Colonic mucosa (tissue), 4 donors: ENCODE measurements around the gene ELMOD1. TPM values are rescaled to one million over a fixed set of nuclear protein-coding genes. Genes with fewer than 3 reads are reported as not detected.

Experiments
- DNase-seq: peaks from one replicate; pipeline ENCODE4 v3.0.0-alpha.2; 2020
- H3K27ac ChIP-seq: fragments of 200-600 bp; one replicate; pipeline ENCODE4 v1.8.0; 2021
- H3K27me3 ChIP-seq: fragments of 200-600 bp; one replicate; pipeline ENCODE4 v1.8.0; 2021
- H3K36me3 ChIP-seq: fragments of 200-600 bp; one replicate; pipeline ENCODE4 v1.8.0; 2021
- H3K4me1 ChIP-seq: fragments of 200-600 bp; one replicate; pipeline ENCODE4 v1.8.0; 2021; ENCODE audit warnings: mild to moderate bottlenecking
- H3K4me3 ChIP-seq: fragments of 200-600 bp; one replicate; pipeline ENCODE4 v1.8.0; 2021
- H3K9ac ChIP-seq, 2 donors: one replicate each; pipeline ENCODE4 v1.7.0; 2013; ENCODE audit warnings: control low read depth in 2 of 2, low read depth in 2 of 2, low read length in 2 of 2
- H3K9me3 ChIP-seq: fragments of 200-600 bp; one replicate; pipeline ENCODE4 v1.8.0; 2021
- CTCF ChIP-seq: fragments of 200-600 bp; IDR thresholded peaks from one replicate; pipeline ENCODE4 v1.8.0; 2022; ENCODE audit warnings: antibody characterized with exemption, mild to moderate bottlenecking
- intact Hi-C: fragments of 100-400 bp; cut with DNase I; formaldehyde crosslinking; loops from one replicate; pipeline ENCODE4 v1.14.1; 2022
- total RNA-seq, 2 donors: library from RNA; stranded (reverse); fragmentation: NEBNext Ultra II Directional in 1 of 2; extraction: Animal tissue kit (Norgen Biotek cat#: 25700) in 1 of 2; gene quantifications; one replicate each; pipeline ENCODE4 v1.2.1, GENCODE V29; 2021
- donor health status: healthy.
- donor health status: DM: no; HTN: no; CAD: no.
- donor health status: DM: no; HTN: no; CAD: no.

Gene ELMOD1
- total RNA-seq, result under 1 TPM in 1 of 2 donors, not detected in 1; 0.11 TPM

DNA sequence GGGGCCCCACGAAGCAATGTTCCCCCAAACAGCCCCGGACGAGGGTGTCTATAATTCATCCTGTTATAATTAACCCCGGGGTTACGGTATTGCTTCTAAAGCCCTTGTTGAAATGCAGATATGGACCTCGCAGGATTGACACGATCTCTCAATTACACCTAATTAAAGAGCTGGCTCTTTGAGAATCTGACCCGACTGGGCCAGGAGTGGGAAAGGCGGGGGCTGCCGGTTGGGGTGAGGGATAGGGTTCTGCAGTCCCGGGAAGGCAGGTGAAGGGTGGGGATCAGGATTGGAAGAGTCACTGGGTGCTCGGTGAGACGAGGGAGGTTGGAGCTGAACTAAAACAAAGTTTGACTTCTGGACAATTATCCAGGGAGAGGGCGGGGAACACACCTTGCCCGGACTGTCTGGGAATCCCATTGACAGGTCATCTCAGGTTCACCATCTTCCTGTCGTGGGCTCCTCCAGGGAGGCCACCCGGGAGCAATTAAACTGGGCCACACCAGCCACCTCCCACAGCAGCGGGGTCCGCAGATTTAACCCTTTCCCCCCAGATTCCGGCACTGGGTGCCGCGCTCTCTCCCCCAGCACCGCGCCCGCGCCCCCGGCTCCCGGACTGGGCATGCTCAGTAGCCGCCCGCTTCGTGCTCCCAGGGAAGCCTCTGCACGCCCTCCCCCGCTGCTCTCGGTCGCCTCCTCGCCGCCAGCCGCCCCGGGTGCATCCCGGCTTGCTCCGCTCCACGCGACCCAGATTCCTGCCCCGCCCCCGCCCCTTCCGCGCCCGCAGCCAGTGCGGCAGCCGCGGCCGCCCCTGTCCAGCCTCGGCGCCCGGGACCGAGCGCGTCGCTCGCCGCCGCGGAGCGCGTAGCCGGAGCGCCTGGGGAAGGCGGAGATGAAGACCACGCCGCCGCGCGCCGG, at the start of gene ELMOD1:
TSS of gene ELMOD1 (plus strand) at position 688 of the 918 bp plus-strand sequence. CDS start 27,043 bp downstream, outside the sequence.
- peak; percentile 29 for DNase-seq

GRCh38 chr11:107545101-107545514, 45.8 kb upstream of the ELMOD1 start:
- H3K9me3 ChIP-seq, result no peaks in the 10 kb centered on the region
- H3K4me3 ChIP-seq, result no peak overlapping the region
- H3K4me1 ChIP-seq, result no peaks in the 10 kb centered on the region
- no peak for TF ChIP-seq CTCF
- no peak overlapping the region for H3K9ac ChIP-seq
- no peaks in the 10 kb centered on the region for H3K36me3 ChIP-seq
- no peak for DNase-seq
- H3K27me3 ChIP-seq, result no peaks in the 10 kb centered on the region
- H3K27ac ChIP-seq, result no peak overlapping the region
- intact Hi-C loops, result no loop called here

More for the DNA sequence above, at the start of gene ELMOD1:
- Histone ChIP-seq H3K36me3 (no peaks in the 10 kb centered on the region), H3K9me3 (no peaks in the 10 kb centered on the region), H3K27ac (no peak within 1 kb of the TSS), H3K4me1 (no peaks in the 10 kb centered on the region), H3K4me3 (peak within 1 kb of the TSS; percentile 49), H3K9ac (peak within 1 kb of the TSS in 1 of 2 donors; percentile 18), H3K27me3 (peaks cover 32% of the 10 kb centered on the region)
- TF ChIP-seq CTCF, result no peak
- intact Hi-C loops, result no loop called here

DNA sequence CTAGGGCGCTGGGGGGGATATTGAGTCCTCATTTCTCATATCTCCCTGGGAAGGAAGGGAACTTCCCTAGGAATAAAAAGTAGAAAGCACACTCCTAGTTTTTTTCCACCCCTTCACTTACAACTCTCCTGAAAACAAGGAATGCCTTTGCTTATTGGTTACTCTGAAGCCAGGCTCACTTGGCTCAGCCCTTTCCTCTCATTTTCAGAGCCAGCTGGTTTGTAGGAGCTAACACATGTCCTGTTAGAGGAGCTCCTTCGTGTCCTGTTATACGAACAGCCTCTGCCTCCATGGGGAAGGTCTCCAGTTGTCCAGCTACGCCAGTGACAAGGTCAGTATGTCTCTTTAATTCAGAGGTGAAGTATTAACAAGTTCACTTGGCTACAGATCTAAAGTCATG, 43.0 kb upstream of the ELMOD1 start:
- no peak overlapping the region for H3K27ac ChIP-seq
- no peaks in the 10 kb centered on the region for H3K36me3 ChIP-seq
- intact Hi-C loops, result no loop called here
- TF ChIP-seq CTCF, result no peak
- DNase-seq, result no peak
- no peaks in the 10 kb centered on the region for H3K9me3 ChIP-seq
- no peak overlapping the region for H3K9ac ChIP-seq
- no peaks in the 10 kb centered on the region for H3K27me3 ChIP-seq
- no peak overlapping the region for H3K4me3 ChIP-seq
- no peaks in the 10 kb centered on the region for H3K4me1 ChIP-seq

- H3K9me3 ChIP-seq, result no peaks in the 10 kb centered on the region
- no peak overlapping the region for H3K27ac ChIP-seq
- no peak overlapping the region for H3K4me3 ChIP-seq
- peak; percentile 76 for TF ChIP-seq CTCF
- no peak overlapping the region for H3K9ac ChIP-seq
- H3K27me3 ChIP-seq, result no peaks in the 10 kb centered on the region
- intact Hi-C loops, result no loop called here
- no peaks in the 10 kb centered on the region for H3K36me3 ChIP-seq
- peak; percentile 23 for DNase-seq
- H3K4me1 ChIP-seq, result no peaks in the 10 kb centered on the region
Observed at GRCh38 chr11:107549253-107549953, 41.5 kb upstream of the ELMOD1 start.

GRCh38 chr11:107549954-107550285, 41.0 kb upstream of the ELMOD1 start:
- H3K27me3 ChIP-seq, result no peaks in the 10 kb centered on the region
- H3K9ac ChIP-seq, result no peak overlapping the region
- DNase-seq, result no peak
- TF ChIP-seq CTCF, result no peak
- H3K4me3 ChIP-seq, result no peak overlapping the region
- H3K9me3 ChIP-seq, result no peaks in the 10 kb centered on the region
- no peaks in the 10 kb centered on the region for H3K36me3 ChIP-seq
- intact Hi-C loops, result loop anchor here (10.0 kb wide), 1 partner anchor 225 kb away; no protein-coding TSS in a partner anchor
- no peak overlapping the region for H3K27ac ChIP-seq
- no peaks in the 10 kb centered on the region for H3K4me1 ChIP-seq
